Hematopoietic multipotent progenitor cell treated with erythropoietin and hydrocortisone succinate and interleukin-3 and kit ligand, for 4 days (in vitro differentiated cells): ENCODE results near the gene ENO1.

Experiments
- DNase-seq: peaks from one replicate; pipeline ENCODE4 v3.0.0-alpha.2; 2015

The ENO1 gene

DNA sequence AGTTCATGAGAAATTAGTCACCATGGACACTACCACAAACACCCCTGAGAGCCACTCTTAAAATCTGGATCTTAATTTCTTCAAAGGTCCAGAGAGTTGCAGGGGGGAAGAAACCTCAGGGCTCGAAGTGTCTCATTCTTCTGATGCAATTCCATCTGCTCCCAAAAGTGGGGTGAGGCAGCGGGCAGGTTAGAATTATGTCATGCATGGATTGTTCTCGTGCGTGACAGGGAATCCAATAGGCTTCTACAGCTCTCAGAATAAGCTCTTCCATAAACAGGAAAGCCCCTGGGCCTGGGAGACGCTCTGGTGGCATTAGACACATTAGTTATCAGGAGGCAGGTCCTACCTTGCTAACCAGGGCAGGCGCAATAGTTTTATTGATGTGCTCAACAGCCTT, 8.4 kb downstream of the ENO1 start:
- DNase-seq = no peak

DNA sequence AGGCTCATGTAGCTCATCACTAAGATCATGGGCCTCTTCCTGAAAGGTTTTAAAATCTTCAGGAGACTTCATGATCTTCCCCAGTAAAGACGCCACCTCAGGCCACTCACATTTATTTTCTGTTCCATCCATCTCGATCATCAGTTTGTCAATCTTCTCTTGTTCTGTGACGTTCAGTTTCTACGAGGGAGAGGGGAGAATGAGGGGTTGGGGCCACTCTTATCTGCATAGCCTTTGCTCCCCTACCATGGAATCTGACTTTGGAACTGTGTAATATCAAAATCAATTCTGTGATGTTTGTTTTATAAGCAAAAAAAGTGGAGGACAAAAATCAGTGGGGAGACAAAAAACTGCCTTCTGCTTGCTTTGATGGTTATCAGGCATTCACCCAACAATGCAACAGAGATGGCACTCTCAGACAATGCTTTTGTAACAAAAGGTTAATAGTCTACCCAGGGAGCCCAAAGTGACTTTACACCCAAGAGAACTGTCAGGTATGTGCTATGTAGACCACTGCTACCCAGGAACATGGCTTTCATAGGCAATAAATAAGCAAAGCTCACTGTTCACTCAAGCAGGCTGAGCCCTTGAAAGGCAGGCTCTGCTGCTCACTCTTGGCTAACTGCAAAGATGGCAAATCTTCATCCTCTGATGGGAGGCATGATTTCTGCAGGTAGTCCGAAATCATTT, 10.5 kb downstream of the ENO1 start:
- DNase-seq = no peak

DNA sequence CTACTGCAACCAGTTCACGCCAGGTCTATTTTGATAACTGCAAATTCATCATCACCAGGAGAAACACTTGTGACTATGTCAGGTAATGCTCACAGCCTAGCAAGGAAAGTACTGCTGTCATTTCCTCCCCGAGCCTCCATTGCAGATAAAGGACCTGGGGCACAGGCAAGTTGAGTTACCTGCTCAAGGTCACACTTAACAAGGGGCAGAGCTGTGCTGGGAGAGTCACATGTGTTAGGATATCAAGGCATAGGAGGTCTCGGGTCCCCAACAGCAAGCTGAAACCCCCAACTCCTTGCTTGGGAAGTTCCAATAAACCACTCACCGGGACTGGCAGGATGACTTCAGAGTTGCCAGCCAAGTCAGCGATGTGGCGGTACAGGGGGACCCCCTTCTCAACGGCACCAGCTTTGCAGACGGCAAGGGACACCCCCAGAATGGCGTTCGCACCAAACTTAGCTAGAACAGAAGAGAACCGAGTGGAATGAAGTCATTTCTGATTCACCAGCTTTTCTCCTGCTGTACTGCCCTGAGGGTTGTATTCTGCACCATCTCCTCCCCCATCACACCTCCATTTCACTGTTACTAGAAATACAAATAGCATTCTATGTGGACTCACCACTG, 11.6 kb downstream of the ENO1 start:
- DNase-seq = no peak

DNA sequence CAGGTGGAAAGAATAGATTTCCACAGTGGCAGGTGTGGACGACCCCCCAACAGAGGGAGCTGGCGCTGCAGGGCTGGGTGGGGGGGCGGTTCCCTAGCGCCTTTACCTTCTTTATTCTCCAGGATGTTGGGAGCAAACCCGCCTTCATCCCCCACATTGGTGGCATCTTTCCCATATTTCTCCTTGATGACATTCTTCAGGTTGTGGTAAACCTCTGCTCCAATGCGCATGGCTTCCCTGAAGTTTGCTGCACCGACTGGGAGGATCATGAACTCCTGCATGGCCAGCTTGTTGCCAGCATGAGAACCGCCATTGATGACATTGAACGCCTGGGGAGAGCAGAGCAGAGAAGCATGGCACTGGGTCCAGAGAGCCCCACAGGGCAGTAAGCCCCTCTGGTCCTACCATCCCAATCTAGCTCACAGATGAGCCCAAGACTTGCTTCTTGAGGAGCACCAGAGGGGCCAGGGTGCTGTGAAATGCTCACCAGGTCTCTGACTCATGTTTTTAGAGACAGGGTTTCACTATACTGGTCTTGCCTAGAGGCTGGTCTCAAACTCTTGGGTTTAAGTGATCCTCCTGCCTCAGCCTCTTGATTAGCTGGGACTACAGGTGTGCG, 12.2 kb downstream of the ENO1 start:
- DNase-seq = no peak

DNA sequence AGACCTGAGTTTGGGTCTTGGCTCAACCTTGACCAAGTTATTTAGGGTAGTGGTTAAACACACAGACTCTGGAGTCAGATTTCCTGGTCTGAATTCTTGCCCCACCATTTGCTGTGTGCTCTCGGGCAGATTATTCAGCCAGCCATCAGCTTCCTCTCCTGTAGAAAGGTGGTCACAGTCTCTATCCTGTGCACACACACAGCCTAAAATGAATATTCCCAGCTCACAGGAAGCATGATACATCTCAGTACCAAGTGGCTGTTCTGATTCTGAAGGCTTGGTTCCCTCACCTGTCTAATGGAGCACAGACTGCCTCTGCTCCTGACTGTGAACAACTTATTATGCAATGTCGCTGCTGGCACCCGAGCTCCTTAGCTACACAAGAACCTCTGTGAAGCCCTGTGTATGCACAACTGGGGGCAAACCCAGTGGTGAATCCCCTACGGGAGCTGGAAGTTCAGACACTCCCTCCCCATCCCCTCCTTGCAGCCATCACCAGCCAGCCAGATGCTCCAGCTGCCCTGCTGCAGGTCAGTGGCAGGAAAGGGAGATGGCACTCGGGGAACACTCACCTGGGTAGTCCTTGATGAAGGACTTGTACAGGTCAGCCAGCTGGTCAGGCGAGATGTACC, 13.7 kb downstream of the ENO1 start:
- no peak for DNase-seq

DNA sequence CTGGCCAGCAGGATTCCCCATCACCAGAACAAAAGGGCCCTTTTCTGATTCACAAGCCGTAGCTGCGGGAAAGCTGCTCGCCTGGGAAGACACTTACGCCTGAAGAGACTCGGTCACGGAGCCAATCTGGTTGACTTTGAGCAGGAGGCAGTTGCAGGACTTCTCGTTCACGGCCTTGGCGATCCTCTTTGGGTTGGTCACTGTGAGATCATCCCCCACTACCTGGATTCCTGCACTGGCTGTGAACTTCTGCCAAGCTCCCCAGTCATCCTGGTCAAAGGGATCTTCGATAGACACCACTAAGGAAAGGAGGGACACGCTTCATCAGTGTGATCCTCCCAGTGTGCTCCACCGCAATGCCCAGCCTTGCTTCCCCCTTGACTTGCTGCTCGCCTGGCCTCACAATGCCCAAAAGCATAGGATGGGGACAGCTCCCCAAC, 14.7 kb downstream of the ENO1 start:
- no peak for DNase-seq

DNA sequence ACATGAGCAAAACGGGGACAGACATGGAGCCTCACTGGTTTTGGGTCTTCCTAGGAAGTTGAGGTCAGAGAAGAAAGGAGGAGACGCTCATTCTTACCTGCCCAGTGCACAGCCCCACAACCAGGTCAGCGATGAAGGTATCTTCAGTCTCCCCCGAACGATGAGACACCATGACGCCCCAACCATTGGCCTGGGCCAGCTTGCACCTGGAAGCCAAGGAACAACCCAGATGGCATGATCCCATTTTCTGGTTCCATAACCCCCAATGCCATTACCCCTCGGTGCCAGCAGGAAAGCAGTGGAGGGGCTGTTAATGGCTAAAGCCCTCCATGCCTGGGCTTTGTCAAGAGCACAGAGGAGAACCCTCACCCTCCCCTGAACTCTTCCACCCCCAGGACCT, 15.3 kb downstream of the ENO1 start:
- no peak for DNase-seq

DNA sequence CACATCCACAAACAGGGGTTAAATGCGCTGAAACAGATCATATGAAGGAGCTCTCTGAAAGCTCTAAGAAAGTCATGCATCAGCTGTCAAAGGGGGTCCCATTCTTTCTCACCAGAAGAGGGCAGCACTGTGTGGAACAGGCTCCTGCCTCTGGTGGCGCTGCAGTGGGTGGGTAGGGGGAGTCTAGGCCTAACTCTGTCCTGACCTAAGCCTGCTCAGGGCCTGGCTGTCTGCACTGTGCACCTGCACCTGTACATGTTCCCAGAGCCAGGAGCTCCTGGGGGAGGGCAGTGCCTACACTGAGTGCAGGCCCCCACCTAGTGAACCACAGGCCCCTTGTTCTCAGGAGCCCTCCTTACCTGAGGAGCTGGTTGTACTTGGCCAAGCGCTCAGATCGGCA, 16.0 kb downstream of the ENO1 start:
- DNase-seq = peak; percentile 77

DNA sequence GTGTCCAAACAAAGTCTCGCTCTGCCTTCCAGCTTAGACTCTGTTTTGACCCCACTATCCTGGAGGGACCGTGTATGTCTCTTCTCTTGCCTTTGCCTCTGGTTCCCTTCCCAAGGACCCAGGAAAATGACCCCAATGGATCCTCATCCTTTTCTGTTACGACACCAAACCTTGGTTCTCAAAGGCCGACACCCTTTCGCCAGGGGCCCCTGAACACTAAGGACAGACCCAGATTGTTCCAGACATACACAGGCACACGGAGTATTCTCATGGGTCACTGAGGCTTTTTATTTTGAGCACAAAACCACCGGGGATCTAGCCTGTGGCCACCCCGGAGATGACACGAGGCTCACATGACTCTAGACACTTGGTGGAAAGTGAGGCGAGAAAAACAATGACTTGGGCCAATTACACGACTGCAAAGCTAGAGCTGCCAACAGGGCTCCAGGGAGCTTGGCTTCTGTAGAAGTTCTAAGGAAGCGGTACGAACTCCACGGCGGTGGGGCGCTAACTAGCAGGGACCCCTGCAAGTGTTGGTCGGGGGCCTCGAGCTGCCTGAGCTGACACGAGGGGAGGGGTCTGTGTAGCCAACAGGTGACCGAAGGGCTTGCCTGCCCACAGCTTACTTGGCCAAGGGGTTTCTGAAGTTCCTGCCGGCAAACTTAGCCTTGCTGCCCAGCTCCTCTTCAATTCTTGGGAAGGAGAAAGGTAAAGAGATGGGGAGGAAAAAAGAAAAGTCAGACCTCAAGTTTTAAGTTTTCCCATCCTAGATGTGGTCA, 17.6 kb downstream of the ENO1 start:
- no peak for DNase-seq

DNA sequence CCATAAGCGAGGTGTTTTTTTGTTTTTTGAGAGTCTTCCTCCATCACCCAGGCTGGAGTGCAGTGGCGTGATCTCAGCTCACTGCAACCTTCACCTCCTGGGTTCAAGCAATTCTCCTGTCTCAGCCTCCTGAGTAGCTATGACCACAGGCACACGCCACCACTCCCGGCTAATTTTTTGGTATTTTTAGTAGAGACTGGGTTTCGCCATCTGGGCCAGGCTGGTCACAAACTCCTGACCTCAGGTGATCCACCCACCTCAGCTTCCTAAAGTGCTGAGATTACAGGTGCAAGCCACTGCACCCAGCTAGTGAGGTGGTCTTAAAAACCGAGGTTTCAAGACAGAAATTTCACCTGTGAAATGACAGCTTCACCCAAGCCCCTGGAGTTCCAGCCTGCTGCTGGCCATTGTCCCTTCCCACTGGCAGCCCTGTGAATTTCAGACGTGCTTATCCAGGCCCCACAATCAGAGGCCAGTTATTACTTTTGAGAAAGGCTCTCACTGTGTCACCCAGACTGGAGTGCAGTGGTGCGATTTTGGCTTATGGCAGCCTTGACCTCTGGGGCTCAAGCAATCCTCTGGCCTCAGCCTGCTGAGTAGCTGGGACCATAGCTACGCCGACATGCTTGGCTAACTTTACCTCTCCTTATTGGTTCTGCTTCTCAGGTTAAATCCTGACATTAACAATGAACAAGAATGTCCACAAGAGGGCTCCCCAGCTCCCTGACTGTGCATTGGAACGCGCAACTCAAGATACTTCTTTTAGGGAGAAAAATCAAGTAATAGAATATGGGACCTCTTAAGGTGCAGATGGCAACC, 19.4 kb downstream of the ENO1 start:
- peak; percentile 88 for DNase-seq

DNA sequence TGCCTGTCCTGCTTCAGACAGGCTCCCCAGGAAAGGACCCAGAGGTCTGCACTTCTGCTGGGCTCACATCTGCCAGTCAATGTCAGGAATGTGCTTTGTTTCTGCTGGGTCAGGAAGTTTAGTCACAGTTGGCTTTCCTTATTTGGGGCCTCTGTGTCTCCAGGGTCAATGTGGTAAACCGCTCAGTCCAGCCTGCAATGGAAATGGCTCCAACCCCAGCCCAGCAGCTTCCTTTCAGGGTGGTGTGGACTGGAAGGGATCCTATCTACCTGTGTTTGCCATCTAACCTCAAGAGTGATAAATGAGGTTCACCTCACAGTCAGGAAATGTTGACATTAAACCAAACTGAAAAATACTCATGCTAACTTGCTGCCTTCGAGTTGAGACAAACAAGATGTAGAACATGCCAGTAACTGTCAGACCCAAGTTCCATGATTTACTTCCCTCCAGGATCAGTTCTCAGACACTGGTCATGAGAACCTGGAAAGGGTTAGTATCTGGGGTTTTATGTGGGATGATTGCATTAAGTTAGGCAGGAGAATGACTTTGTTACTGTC, 20.3 kb downstream of the ENO1 start:
- peak; percentile 95 for DNase-seq

DNA sequence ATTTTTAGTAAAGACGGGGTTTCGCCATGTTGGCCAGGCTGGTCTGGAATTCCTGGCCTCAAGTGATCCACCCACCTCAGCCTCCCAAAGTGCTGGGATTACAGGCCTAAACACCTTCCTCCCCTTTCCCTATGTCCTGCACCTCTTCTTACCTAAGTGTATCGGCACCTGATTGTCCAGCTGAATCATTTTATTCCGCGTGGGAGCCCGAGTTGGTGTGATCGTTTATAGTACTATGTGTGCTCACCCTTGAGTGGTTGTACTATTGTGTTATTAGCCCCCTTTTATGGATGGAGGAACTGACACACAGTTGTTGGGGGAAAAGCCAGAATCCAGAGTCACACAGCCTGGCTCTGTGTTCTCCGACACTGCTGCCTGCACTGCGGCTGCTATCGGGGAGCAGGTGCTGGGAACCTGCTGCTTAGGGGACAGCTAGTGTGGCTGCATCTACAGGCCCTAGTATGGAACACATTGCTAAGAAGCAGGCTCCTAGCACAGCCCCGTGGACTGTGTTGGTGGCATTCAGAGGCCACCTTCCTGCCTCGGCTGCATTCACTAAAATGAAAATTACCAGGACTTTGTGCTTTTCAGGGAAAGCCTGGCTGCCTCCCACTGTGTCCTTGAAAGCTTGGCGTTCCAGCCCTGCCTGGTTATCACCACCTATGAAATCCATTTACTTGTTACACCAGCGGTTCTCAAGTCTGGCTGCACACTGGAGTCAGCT, 21.6 kb downstream of the ENO1 start:
- no peak for DNase-seq

DNA sequence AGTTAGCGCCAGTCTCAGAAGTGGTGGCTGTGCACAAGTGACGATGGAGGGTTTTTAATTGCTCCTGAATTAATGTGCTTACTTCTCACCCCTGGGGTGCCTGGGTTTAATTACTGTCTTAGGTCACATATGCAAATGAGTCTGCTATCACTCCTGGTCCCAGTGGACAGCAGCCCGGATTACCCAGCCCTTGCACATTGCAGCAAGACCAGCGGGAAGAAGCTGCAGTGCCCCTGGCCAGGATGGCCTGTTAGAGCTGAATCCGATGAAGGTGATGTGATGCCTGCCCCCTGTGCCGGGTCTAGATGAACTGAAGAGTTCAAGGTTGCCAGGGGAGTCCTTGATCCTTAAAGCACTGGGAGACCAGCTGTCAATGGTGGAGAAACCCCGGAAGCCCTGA, 24.2 kb downstream of the ENO1 start:
- DNase-seq = no peak

DNA sequence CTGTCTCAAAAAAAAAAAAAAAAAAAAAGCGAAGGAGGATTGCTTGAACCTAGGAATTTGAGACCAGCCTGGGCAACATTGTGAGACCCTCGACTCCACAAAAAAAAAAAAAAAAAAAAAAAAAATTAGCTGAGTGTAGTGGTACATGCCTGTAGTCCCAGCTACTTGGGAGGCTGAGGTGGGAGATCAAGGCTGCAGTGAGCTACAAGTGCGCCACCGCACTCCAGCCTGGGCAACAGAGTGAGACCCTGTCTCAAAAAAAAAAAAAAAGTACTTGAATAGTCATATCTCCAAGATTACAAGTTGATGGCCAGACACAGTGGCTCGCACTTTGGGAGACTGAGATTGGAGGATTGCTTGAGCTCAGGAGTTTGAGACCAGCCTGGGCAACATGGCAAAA, 27.4 kb downstream of the ENO1 start:
- DNase-seq = no peak

DNA sequence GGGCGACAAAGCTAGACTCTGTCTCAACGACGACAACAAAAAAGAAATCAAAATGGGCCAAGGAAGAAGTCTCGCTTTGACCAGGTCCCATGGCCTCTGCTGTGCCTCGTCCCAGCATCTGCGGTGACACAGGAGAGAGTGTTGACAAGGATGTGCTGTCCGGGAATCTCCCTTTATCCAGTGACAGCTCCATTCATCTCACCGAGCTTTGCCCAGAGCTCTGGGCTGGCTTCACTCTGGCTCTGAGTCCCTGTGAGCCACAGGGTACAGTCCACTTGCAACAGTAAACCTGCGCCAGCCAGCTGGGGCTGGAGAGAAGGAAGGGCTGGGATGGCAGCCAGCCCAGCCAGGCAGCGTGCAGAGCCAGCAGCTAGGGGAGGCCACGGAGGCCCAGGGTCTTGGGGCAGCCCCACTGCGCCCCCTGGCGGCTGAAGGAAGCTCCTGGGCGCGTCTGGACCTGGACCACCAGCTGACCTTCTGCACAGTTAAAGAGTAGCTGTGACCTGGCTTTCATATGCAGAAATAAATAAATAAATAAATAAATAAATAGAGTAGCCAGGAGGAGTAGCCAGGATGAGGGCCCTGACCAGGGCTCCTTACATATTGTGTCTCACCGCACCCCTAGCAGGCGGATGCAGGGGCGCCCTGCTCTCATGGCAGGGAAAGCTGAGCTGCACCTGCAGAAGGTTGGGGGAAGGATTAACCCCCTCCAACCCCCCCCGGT, 29.7 kb downstream of the ENO1 start:
- DNase-seq = peak; percentile 93

DNA sequence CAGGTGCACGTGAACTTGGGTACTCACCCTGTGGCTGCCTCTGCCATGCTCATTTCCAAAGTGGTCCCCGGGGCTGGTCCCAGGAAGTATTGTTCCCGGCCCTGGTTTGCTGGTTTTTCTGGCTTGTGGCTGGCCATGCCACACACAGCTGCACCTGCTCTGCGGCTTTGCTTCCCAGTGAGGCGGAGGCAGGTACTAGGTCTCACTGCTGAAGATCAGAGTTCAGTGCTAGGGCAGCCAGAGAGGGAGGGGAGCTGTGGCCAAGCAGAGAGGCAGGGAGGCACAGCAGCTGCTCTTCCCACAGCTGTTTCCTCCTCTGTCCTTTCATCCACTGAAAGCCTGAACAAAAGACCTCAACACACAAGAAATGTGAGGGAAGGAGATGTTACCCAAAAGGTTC, 30.5 kb downstream of the ENO1 start:
- no peak for DNase-seq

DNA sequence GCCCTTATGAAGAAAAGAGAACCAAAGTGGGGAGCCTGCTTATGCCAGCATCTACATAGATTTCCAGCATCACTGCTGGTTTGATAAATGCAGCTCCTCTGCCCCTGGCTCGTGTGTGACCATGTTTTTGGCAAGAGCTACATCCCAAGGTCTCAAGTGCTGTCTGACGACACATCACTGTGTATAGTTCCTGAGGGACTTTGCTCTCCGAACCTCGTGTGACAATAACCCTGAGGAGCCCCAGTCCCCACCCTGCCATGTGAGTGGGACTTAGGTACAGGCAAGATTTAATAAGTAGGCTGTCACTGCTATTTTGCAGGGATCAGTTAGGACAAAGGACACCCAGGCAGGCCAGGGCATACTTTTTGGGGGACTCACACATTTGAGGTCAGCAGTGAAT, 32.2 kb downstream of the ENO1 start:
- no peak for DNase-seq

DNA sequence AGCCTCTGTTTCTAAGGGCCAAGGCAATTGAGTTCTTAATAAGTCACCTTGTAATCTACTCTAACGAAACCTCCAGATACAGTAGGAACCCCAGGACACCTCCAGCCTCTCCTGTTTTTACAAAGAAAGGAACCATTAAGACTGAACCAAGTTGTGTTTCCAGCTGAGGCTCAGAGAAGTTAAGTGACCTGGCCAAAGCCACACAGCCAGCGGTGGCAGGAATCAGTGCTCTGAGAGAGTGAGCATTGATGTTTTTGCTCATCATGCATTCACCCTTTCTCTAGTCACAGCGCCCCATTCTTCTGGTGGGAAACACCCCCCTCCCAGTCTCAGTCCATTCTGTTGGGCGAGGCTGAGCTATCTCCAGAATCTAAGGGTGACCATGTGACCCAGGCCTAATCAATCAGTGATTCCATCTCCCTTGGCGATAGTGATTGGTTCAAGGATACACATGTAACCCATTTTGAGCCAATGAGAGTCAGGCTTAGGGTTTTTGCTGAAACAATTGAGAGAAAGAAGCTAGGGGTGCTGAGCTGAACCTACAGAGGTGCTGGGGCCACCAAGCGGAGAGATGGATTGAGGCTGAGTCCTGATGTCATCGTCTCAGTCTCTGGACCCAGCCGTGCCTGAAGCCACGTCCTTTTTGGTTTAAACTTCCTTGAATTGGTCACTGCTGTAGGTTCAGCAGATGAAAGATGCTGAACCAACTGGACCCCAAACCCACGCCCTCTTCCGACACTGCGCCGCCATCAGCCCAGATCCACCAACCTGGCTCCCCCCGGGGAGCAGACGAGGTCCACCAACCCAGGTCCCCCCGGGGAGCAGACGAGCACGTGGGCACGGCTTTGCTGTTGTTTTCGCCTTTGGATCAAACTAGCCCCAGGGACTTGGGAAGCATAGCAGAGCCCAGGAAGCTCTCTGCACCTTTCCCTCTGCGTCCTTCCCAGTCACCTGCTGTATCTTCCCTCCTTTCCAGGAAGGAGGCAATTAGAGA, 33.1 kb downstream of the ENO1 start:
- DNase-seq = no peak

DNA sequence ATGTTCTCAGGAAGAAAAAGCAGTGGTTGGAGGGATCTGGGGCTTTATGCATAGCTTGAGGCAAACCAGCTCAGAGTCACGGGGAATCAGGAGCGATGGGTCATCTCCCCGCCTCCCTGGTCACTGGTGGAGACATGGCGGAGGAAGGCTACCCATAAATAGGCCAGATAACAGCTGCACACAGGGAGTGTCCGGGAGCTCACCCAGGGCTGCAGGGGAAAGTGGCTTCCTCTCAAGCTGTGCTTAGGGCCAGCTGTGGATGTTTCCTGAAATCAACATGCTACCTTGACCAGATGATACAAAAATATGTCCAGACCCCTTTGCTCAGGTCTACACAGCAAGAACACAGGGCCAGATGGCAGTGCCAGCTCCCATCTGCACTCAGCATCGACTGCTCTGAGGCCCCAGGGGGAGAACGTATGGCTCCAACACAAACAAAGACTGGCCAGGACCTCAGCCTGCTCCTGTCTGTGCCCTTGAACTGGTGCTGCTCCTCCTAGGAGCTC, 33.9 kb downstream of the ENO1 start:
- DNase-seq = no peak
